ENCODE data around the gene GTF2A1.

GTF2A1 gene

GRCh38 chr14:81166121-81166520 lies 54.6 kb downstream of the GTF2A1 start:
- Histone ChIP-seq H3K27ac (no peak overlapping the region), H3K27me3 (no peaks in the 10 kb centered on the region), H3K36me3 (no peaks in the 10 kb centered on the region), H3K4me3 (no peak overlapping the region), H4K20me1 (no peaks in the 10 kb centered on the region), H3K4me2 (no peak overlapping the region), H3K9me3 (replicated peaks in 1 of 11) (no peaks in the 10 kb centered on the region), H3K9ac (no peak overlapping the region), H3K4me1 (peaks cover 13 to 45% (median 24%) of the 10 kb centered on the region in 10 experiments)
- no peak for TF ChIP-seq Cebpa-rat (IDR thresholded peaks at IDR 0.05)

GRCh38 chr14:81165188-81165587 lies 55.6 kb downstream of the GTF2A1 start:
- H3K9me3 ChIP-seq (replicated peaks in 1 of 11): no peaks in the 10 kb centered on the region
- no peak overlapping the region for H3K9ac ChIP-seq
- H3K4me2 ChIP-seq: no peak overlapping the region
- H3K27me3 ChIP-seq: no peaks in the 10 kb centered on the region
- H4K20me1 ChIP-seq: no peaks in the 10 kb centered on the region
- peaks cover 9 to 40% (median 20%) of the 10 kb centered on the region in 10 experiments for H3K4me1 ChIP-seq
- no peaks in the 10 kb centered on the region for H3K36me3 ChIP-seq
- no peak overlapping the region for H3K4me3 ChIP-seq
- H3K27ac ChIP-seq: no peak overlapping the region
- no peak for TF ChIP-seq Cebpa-rat (IDR thresholded peaks at IDR 0.05)

DNA sequence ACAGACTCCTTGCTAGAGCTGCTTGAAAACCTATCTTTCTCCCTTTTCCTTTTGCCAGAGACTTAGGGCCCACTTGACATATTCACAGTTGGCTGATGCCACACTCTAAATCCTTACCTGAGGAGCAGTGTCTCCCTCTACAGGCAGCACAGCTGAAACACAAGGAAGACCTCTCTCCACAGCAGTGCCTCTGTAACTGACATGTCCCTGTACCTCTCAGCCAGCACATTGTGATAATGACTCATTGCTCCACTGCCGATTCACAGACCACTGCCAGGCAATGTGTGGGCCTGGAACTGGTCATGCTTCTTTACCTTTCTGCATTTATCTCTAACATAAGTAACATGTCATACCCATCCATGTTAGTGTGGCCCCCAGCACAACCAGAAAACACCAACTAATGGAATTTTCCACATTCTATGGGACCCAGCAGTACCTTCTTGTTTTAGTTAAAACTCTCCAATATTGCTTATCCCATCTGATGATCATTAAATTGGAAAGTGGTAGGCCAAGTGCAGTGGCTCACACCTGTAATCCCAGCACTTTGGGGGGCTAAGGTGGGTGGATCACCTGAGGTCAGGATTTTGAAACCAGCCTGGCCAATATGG lies 56.5 kb downstream of the GTF2A1 start:
- H3K27me3 ChIP-seq: no peaks in the 10 kb centered on the region
- H3K9ac ChIP-seq: no peak overlapping the region
- H4K20me1 ChIP-seq: no peaks in the 10 kb centered on the region
- no peak for TF ChIP-seq Cebpa-rat (IDR thresholded peaks at IDR 0.05)
- peak overlapping the region in 1 of 11 experiments; percentile 54; a peak in 1 of 22 replicates for H3K27ac ChIP-seq
- H3K4me3 ChIP-seq: no peak overlapping the region
- peaks cover 0 to 5% (median 4%) of the 10 kb centered on the region in 11 experiments; a peak in 6 of 22 replicates for H3K9me3 ChIP-seq (replicated peaks in 1 of 11)
- peak overlapping the region in 3 of 11 experiments; percentile 27 to 58 (median 32); a peak in 3 of 22 replicates for H3K4me2 ChIP-seq
- H3K36me3 ChIP-seq: no peaks in the 10 kb centered on the region
- H3K4me1 ChIP-seq: peaks cover under 1 to 38% (median 12%) of the 10 kb centered on the region in 10 experiments; a peak in 18 of 20 replicates

- H3K4me2 ChIP-seq: peak overlapping the region in 7 of 11 experiments; percentile 11 to 62 (median 52); a peak in 14 of 22 replicates
- no peak overlapping the region for H3K9ac ChIP-seq
- peak overlapping the region in 8 of 11 experiments; percentile 6 to 62 (median 41); a peak in 13 of 22 replicates for H3K27ac ChIP-seq
These were observed 57.8 kb downstream of the GTF2A1 start for GRCh38 chr14:81162941-81163340.

GRCh38 chr14:81161749-81162148 lies 59.0 kb downstream of the GTF2A1 start:
- no peak overlapping the region for H3K4me3 ChIP-seq
- H3K36me3 ChIP-seq: no peaks in the 10 kb centered on the region
- no peak for TF ChIP-seq Cebpa-rat (IDR thresholded peaks at IDR 0.05)
- H3K4me1 ChIP-seq: peaks cover 0 to 43% (median 9%) of the 10 kb centered on the region in 10 experiments; a peak in 13 of 20 replicates
- peak overlapping the region in 1 of 11 experiments; percentile 11; a peak in 2 of 22 replicates for H3K27ac ChIP-seq
- peaks cover 0 to 6% (median 4%) of the 10 kb centered on the region in 11 experiments; a peak in 6 of 22 replicates for H3K9me3 ChIP-seq (replicated peaks in 1 of 11)
- no peak overlapping the region for H3K4me2 ChIP-seq
- no peak overlapping the region for H3K9ac ChIP-seq
- no peaks in the 10 kb centered on the region for H4K20me1 ChIP-seq
- H3K27me3 ChIP-seq: no peaks in the 10 kb centered on the region

More at GRCh38 chr14:81162941-81163340, 57.8 kb downstream of the GTF2A1 start:
- H3K27me3 ChIP-seq: no peaks in the 10 kb centered on the region
- TF ChIP-seq Cebpa-rat (IDR thresholded peaks at IDR 0.05): no peak
- no peaks in the 10 kb centered on the region for H4K20me1 ChIP-seq
- H3K36me3 ChIP-seq: no peaks in the 10 kb centered on the region
- H3K4me1 ChIP-seq: peaks cover 0 to 31% (median 9%) of the 10 kb centered on the region in 10 experiments; a peak in 13 of 20 replicates
- peaks cover 0 to 6% (median 4%) of the 10 kb centered on the region in 11 experiments; a peak in 6 of 22 replicates for H3K9me3 ChIP-seq (replicated peaks in 1 of 11)
- H3K4me3 ChIP-seq: no peak overlapping the region

DNA sequence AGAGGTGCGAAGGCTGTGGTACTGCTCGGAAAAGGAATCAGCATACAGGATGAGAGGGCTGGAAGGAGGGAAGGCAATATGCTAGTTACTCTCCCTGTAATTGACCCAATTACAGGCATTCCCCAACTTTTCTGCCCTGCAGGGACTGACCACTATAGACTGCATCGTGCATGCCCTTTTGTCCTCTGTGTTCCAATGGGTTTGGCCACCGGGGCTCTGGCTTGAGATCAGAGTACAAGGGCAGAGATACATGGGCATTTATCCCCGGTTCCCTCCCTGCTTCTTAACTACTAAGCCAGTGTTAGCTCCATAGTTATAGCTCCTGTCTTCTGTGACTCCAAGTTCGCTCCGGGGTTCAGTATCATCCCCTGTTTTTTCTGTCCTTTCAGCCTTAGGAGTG lies 59.7 kb downstream of the GTF2A1 start:
- Histone ChIP-seq H3K4me1 (peaks cover 0 to 47% (median 9%) of the 10 kb centered on the region in 10 experiments; a peak in 13 of 20 replicates), H3K9ac (no peak overlapping the region), H3K36me3 (no peaks in the 10 kb centered on the region), H3K4me2 (no peak overlapping the region), H4K20me1 (no peaks in the 10 kb centered on the region), H3K4me3 (no peak overlapping the region), H3K9me3 (replicated peaks in 1 of 11) (peaks cover 0 to 6% (median 4%) of the 10 kb centered on the region in 11 experiments; a peak in 6 of 22 replicates), H3K27ac (no peak overlapping the region; a peak in 1 of 22 replicates), H3K27me3 (no peaks in the 10 kb centered on the region)
- TF ChIP-seq Cebpa-rat (IDR thresholded peaks at IDR 0.05): no peak

- H3K36me3 ChIP-seq: no peaks in the 10 kb centered on the region
- peaks cover 0 to 6% (median 4%) of the 10 kb centered on the region in 11 experiments; a peak in 6 of 22 replicates for H3K9me3 ChIP-seq (replicated peaks in 1 of 11)
- H3K27ac ChIP-seq: peak overlapping the region in 1 of 11 experiments; percentile 3; a peak in 2 of 22 replicates
- TF ChIP-seq Cebpa-rat (IDR thresholded peaks at IDR 0.05): no peak
- peak overlapping the region in 4 of 11 experiments; percentile 10 to 59 (median 31); a peak in 4 of 22 replicates for H3K4me2 ChIP-seq
- no peak overlapping the region for H3K4me3 ChIP-seq
- H3K4me1 ChIP-seq: peaks cover 0 to 31% (median 5%) of the 10 kb centered on the region in 10 experiments; a peak in 11 of 20 replicates
- no peak overlapping the region for H3K9ac ChIP-seq
- no peaks in the 10 kb centered on the region for H4K20me1 ChIP-seq
- no peaks in the 10 kb centered on the region for H3K27me3 ChIP-seq
These were observed 63.3 kb downstream of the GTF2A1 start for GRCh38 chr14:81157431-81157830.

DNA sequence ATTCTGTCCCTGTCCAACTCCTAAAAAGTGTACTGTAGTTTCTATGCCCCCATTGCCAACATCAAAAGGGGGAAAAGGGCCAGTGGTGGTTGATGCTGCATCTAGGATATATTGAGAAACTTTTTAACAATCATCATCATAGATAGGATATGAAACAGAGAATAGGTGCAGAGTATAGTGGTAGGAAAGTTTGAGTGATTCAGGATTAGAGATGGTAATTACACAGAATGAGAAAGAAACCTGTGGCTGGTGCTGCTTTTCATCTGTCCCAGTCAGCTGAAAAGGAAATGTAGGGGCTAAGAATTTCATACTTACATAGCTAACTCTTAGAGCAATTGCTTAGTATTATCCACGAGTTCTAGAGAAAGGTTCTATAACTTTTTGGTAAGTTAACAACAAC lies 67.6 kb downstream of the GTF2A1 start:
- Histone ChIP-seq H3K4me2 (peak overlapping the region in 3 of 11 experiments; percentile 39 to 49 (median 43); a peak in 3 of 22 replicates), H3K4me3 (no peak overlapping the region), H3K36me3 (no peaks in the 10 kb centered on the region), H3K9ac (no peak overlapping the region), H3K27me3 (no peaks in the 10 kb centered on the region), H3K27ac (no peak overlapping the region), H3K9me3 (replicated peaks in 1 of 11) (0 out of 22 replicates have a peak, but pooled peaks cover 0 to 5% (median 0%) of the 10 kb centered on the region in 11 experiments), H3K4me1 (peaks cover 0 to 30% (median 8%) of the 10 kb centered on the region in 10 experiments; a peak in 11 of 20 replicates), H4K20me1 (no peaks in the 10 kb centered on the region)
- TF ChIP-seq Cebpa-rat (IDR thresholded peaks at IDR 0.05): no peak

DNA sequence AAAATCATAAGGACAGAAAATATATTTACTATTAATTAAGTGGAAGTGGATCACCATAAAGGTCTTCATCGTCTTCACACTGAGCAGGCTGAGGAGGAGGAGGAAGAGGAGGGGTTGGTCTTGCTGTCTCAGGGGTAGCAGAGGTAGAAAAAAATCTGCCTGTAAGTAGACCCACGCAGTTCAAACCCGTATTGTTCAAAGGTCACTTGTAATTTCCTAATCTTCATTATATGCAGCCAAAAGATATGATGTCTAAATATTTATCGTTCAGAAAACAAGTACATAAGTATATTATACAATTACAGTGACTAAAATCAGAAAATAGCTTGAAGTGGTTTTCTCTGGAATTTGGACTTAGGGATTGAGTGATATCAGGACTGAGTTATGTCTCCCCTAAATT lies 72.1 kb downstream of the GTF2A1 start:
- TF ChIP-seq Cebpa-rat (IDR thresholded peaks at IDR 0.05): no peak
- H3K9ac ChIP-seq: no peak overlapping the region
- no peaks in the 10 kb centered on the region for H4K20me1 ChIP-seq
- no peak overlapping the region for H3K4me2 ChIP-seq
- no peak overlapping the region for H3K27ac ChIP-seq
- peaks cover 13 to 29% (median 22%) of the 10 kb centered on the region in 10 experiments for H3K4me1 ChIP-seq
- H3K27me3 ChIP-seq: no peaks in the 10 kb centered on the region
- H3K36me3 ChIP-seq: no peaks in the 10 kb centered on the region
- H3K9me3 ChIP-seq (replicated peaks in 1 of 11): peaks cover 0 to 5% (median 2%) of the 10 kb centered on the region in 11 experiments; a peak in 4 of 22 replicates
- H3K4me3 ChIP-seq: no peak overlapping the region

Measured in BLaER1 treated with 17β-estradiol and CSF1 and Interleukin-3, amounts not matched to agents 10 nM and 100 nM (cell line).